ENCODE measurements around the gene SH3GL1. TPM values are rescaled to one million over a fixed set of nuclear protein-coding genes. Genes with fewer than 3 reads are reported as not detected.

Gene SH3GL1
- total and polyA plus RNA-seq, 9 of the 15 experiments (the other 6 are each of a cell fraction or from before 2014, with no cell fraction given) = 1.7 to 75.3 (median 25.7) TPM

DNA sequence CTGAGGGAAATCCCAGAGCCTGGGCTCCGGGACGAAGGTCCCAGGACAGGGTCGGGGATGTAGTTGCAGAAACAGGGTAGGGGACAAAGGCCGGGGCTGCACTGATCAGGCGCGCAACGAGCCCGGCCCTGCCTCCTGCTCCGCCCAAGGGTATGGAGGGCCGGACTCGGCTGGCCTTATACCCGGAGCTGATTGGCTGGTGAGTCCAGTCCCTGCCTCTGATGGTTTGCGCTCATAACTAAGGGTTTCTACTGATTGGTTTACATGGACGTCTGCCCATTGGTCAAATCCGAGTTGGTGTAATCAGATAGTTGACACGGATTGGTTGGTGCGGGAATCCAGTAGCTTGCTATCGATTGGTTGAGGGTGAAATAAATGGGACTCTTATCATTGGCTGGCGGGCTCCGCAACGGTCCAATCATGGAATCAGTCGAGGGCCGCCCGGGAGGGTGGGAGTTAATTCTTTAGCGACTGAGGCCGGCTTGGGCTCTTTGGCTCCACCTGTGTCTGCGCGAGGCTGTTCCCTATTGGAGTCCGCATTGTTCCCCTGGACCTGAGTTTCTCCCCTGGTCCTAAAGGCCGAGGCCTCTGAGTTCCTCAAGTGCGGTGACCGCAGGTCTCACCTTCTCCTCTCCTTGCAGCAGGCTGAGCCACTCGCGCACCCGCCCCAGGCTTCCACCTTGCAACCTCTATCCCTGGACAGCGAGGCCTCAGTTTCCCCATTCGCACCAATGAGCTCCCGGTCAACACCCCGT lies 57.6 kb downstream of the SH3GL1 start (continued):
- TF ChIP-seq, protein P1, sequence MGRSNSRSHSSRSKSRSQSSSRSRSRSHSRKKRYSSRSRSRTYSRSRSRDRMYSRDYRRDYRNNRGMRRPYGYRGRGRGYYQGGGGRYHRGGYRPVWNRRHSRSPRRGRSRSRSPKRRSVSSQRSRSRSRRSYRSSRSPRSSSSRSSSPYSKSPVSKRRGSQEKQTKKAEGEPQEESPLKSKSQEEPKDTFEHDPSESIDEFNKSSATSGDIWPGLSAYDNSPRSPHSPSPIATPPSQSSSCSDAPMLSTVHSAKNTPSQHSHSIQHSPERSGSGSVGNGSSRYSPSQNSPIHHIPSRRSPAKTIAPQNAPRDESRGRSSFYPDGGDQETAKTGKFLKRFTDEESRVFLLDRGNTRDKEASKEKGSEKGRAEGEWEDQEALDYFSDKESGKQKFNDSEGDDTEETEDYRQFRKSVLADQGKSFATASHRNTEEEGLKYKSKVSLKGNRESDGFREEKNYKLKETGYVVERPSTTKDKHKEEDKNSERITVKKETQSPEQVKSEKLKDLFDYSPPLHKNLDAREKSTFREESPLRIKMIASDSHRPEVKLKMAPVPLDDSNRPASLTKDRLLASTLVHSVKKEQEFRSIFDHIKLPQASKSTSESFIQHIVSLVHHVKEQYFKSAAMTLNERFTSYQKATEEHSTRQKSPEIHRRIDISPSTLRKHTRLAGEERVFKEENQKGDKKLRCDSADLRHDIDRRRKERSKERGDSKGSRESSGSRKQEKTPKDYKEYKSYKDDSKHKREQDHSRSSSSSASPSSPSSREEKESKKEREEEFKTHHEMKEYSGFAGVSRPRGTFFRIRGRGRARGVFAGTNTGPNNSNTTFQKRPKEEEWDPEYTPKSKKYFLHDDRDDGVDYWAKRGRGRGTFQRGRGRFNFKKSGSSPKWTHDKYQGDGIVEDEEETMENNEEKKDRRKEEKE (IDR thresholded peaks at IDR 0.05; ENCODE audit: borderline replicate concordance in 1 of 2, control insufficient read depth in 1 of 2, low read depth in 2 of 2, low read length in 1 of 2) = no peak
- TF ChIP-seq KAT2B (IDR thresholded peaks at IDR 0.05; ENCODE audit: low read depth, low read length) (no peak), TARDBP (IDR thresholded peaks at IDR 0.05) (0 out of 2 replicates have a peak, but pooled peaks have one; percentile 16), ZNF134 (CRISPR knock-in tag; conservative IDR thresholded peaks at IDR 0.05) (peak; percentile 59; the same call in 1 of the 2 replicates), ETS2 (tag; IDR thresholded peaks at IDR 0.05; ENCODE audit: borderline replicate concordance, poor library complexity, severe bottlenecking) (no peak), KDM5B (IDR thresholded peaks at IDR 0.05; ENCODE audit: insufficient replicate concordance, low read depth, low read length) (peak; percentile 92), MBD2 (IDR thresholded peaks at IDR 0.05; ENCODE audit: borderline replicate concordance, low read depth) (peak; percentile 100), CHD4 (IDR thresholded peaks at IDR 0.05; ENCODE audit: insufficient read depth, insufficient replicate concordance, low read depth, low read length, poor library complexity, severe bottlenecking) (peak; percentile 77), SOX6 (IDR thresholded peaks at IDR 0.05) (no peak), HDAC6 (IDR thresholded peaks at IDR 0.05; ENCODE audit: low read depth, low read length) (no peak), XRCC4 (IDR thresholded peaks at IDR 0.05; ENCODE audit: extremely low read depth, insufficient read depth, insufficient read length) (no peak), ZKSCAN3 (CRISPR knock-in tag; IDR thresholded peaks at IDR 0.05) (no peak), ZBTB17 (CRISPR knock-in tag; IDR thresholded peaks at IDR 0.05) (no peak), TCF3 (CRISPR knock-in tag; IDR thresholded peaks at IDR 0.05) (no peak)
- TF ChIP-seq, protein P2, sequence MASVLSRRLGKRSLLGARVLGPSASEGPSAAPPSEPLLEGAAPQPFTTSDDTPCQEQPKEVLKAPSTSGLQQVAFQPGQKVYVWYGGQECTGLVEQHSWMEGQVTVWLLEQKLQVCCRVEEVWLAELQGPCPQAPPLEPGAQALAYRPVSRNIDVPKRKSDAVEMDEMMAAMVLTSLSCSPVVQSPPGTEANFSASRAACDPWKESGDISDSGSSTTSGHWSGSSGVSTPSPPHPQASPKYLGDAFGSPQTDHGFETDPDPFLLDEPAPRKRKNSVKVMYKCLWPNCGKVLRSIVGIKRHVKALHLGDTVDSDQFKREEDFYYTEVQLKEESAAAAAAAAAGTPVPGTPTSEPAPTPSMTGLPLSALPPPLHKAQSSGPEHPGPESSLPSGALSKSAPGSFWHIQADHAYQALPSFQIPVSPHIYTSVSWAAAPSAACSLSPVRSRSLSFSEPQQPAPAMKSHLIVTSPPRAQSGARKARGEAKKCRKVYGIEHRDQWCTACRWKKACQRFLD (CRISPR knock-in tag; IDR thresholded peaks at IDR 0.05) = peak; percentile 100
- TF ChIP-seq, protein P3, sequence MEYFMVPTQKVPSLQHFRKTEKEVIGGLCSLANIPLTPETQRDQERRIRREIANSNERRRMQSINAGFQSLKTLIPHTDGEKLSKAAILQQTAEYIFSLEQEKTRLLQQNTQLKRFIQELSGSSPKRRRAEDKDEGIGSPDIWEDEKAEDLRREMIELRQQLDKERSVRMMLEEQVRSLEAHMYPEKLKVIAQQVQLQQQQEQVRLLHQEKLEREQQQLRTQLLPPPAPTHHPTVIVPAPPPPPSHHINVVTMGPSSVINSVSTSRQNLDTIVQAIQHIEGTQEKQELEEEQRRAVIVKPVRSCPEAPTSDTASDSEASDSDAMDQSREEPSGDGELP (CRISPR knock-in tag; IDR thresholded peaks at IDR 0.05; ENCODE audit: borderline replicate concordance) = peak; percentile 62; the same call in 1 of the 2 replicates
- TF ChIP-seq, protein P4, sequence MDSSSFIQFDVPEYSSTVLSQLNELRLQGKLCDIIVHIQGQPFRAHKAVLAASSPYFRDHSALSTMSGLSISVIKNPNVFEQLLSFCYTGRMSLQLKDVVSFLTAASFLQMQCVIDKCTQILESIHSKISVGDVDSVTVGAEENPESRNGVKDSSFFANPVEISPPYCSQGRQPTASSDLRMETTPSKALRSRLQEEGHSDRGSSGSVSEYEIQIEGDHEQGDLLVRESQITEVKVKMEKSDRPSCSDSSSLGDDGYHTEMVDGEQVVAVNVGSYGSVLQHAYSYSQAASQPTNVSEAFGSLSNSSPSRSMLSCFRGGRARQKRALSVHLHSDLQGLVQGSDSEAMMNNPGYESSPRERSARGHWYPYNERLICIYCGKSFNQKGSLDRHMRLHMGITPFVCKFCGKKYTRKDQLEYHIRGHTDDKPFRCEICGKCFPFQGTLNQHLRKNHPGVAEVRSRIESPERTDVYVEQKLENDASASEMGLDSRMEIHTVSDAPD (CRISPR knock-in tag; IDR thresholded peaks at IDR 0.05) = no peak

Data from K562 (cell line).